ENCODE data around the gene FHOD3.

The FHOD3 gene

GRCh38 chr18:36561046-36561445 lies 263.5 kb downstream of the FHOD3 start:
- DNase-seq = no peak

GRCh38 chr18:36564841-36565240 lies 267.3 kb downstream of the FHOD3 start:
- no peak for DNase-seq

- DNase-seq = no peak
These were observed 270.3 kb downstream of the FHOD3 start for GRCh38 chr18:36567800-36568199.

- no peak for DNase-seq
These were observed 271.0 kb downstream of the FHOD3 start for GRCh38 chr18:36568487-36568886.

- peak; percentile 45 for DNase-seq
These were observed 274.8 kb downstream of the FHOD3 start for GRCh38 chr18:36572135-36572856.

GRCh38 chr18:36576339-36576738 lies 278.8 kb downstream of the FHOD3 start:
- DNase-seq = no peak

GRCh38 chr18:36578871-36579710 lies 281.6 kb downstream of the FHOD3 start:
- no peak for DNase-seq

GRCh38 chr18:36580266-36580665 lies 282.8 kb downstream of the FHOD3 start:
- DNase-seq = no peak

GRCh38 chr18:36580874-36581750 lies 283.6 kb downstream of the FHOD3 start:
- no peak for DNase-seq

- no peak for DNase-seq
These were observed 285.7 kb downstream of the FHOD3 start for GRCh38 chr18:36582988-36583745.

GRCh38 chr18:36589857-36590543 lies 292.5 kb downstream of the FHOD3 start:
- DNase-seq = no peak

GRCh38 chr18:36590621-36591580 lies 293.4 kb downstream of the FHOD3 start:
- peak; percentile 53 for DNase-seq

GRCh38 chr18:36592282-36592681 lies 294.8 kb downstream of the FHOD3 start:
- no peak for DNase-seq

- no peak for DNase-seq
These were observed 295.5 kb downstream of the FHOD3 start for GRCh38 chr18:36593001-36593400.

- DNase-seq = no peak
These were observed 296.1 kb downstream of the FHOD3 start for GRCh38 chr18:36593641-36594040.

- DNase-seq = no peak
These were observed 297.1 kb downstream of the FHOD3 start for GRCh38 chr18:36594621-36595020.

GRCh38 chr18:36595046-36595817 lies 297.7 kb downstream of the FHOD3 start:
- no peak for DNase-seq

GRCh38 chr18:36595818-36596215 lies 298.3 kb downstream of the FHOD3 start:
- no peak for DNase-seq

- no peak for DNase-seq
These were observed 300.1 kb downstream of the FHOD3 start for GRCh38 chr18:36597636-36598035.

- no peak for DNase-seq
These were observed 303.0 kb downstream of the FHOD3 start for GRCh38 chr18:36600548-36600947.

All from left hindlimb (tissue), 1 donor.